GM19043 (cell line): Measurements from ENCODE around the gene DDN.

Experiments used
- ATAC-seq: cut with Tn5 transposase; IDR thresholded peaks from one replicate; pipeline ENCODE4 v1.9.1; 2021; ENCODE audit warnings: low read depth; ENCODE audit not compliant: unreplicated experiment

DDN gene

GRCh38 chr12:48985901-48986300 is 13.3 kb downstream of the DDN start:
- no peak for ATAC-seq

DNA sequence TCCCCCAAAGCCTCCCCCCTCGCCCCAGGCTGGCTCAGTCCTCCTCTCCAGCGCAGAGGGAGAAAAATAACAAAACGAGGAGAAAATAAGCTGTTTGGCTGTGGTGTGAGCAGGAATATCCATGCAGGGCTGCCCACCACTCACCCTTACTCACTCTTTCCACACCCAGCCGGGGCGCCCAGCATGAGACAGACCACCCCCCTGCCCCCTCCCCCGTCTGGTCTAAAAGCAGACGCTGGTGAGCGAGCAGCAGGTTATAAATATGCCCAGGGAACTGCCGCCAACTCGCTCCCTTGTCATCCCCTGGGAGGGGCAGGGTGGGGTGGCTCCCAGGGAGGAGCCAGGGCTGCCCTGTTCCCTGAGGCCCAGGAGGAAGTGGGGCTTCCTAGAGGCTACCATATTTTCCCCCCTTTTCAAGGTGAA is 13.7 kb downstream of the DDN start:
- ATAC-seq = no peak

GRCh38 chr12:48982397-48983080 is 16.6 kb downstream of the DDN start:
- no peak for ATAC-seq

GRCh38 chr12:48981757-48982157 is 17.4 kb downstream of the DDN start:
- no peak for ATAC-seq

DNA sequence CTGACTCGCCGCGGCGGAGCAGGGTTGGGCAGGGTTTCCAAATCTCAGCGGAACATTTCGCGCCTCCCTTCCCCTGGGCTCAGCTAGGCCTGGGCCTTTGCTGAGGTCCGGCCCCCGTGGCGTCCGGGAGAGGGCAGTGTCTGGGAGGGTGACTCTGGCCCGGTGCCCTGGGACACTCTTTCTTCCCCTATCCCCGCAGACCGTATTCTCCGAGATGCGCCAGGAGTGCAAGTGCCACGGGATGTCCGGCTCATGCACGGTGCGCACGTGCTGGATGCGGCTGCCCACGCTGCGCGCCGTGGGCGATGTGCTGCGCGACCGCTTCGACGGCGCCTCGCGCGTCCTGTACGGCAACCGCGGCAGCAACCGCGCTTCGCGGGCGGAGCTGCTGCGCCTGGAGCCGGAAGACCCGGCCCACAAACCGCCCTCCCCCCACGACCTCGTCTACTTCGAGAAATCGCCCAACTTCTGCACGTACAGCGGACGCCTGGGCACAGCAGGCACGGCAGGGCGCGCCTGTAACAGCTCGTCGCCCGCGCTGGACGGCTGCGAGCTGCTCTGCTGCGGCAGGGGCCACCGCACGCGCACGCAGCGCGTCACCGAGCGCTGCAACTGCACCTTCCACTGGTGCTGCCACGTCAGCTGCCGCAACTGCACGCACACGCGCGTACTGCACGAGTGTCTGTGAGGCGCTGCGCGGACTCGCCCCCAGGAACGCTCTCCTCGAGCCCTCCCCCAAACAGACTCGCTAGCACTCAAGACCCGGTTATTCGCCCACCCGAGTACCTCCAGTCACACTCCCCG is 18.0 kb downstream of the DDN start:
- no peak for ATAC-seq

DNA sequence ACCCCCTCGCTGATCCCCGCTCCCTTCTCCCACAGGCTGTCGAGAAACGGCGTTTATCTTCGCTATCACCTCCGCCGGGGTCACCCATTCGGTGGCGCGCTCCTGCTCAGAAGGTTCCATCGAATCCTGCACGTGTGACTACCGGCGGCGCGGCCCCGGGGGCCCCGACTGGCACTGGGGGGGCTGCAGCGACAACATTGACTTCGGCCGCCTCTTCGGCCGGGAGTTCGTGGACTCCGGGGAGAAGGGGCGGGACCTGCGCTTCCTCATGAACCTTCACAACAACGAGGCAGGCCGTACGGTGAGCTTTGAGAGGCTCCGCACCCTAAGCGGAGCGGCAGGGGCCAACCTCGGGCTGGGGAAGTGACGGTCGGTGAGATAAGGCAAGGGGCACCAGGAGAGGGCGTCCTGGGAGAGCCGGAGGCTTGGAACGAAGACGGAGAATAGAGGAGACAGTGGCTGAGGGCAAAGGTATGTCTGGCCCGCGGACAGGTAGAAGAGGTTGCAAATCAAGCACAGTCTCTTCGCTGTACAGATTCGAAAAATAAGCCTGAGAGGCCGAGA is 18.7 kb downstream of the DDN start:
- ATAC-seq = no peak

- ATAC-seq = no peak
Observed at GRCh38 chr12:48979602-48980388, 19.4 kb downstream of the DDN start.

- no peak for ATAC-seq
Observed at GRCh38 chr12:48978741-48979601, 20.2 kb downstream of the DDN start.

DNA sequence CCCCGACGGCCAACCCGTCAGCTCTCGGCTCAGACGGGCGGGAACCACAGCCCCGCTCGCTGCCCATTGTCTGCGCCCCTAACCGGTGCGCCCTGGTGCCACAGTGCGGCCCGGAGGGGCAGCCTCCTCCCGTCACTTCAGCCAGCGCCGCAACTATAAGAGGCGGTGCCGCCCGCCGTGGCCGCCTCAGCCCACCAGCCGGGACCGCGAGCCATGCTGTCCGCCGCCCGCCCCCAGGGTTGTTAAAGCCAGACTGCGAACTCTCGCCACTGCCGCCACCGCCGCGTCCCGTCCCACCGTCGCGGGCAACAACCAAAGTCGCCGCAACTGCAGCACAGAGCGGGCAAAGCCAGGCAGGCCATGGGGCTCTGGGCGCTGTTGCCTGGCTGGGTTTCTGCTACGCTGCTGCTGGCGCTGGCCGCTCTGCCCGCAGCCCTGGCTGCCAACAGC is 20.9 kb downstream of the DDN start, which contains the start of gene WNT1:
Gene WNT1, plus strand, starts transcription at position 32 of the 450 bp plus-strand sequence. Its CDS starts 329 bp downstream, at position 361.
- no peak for ATAC-seq

DNA sequence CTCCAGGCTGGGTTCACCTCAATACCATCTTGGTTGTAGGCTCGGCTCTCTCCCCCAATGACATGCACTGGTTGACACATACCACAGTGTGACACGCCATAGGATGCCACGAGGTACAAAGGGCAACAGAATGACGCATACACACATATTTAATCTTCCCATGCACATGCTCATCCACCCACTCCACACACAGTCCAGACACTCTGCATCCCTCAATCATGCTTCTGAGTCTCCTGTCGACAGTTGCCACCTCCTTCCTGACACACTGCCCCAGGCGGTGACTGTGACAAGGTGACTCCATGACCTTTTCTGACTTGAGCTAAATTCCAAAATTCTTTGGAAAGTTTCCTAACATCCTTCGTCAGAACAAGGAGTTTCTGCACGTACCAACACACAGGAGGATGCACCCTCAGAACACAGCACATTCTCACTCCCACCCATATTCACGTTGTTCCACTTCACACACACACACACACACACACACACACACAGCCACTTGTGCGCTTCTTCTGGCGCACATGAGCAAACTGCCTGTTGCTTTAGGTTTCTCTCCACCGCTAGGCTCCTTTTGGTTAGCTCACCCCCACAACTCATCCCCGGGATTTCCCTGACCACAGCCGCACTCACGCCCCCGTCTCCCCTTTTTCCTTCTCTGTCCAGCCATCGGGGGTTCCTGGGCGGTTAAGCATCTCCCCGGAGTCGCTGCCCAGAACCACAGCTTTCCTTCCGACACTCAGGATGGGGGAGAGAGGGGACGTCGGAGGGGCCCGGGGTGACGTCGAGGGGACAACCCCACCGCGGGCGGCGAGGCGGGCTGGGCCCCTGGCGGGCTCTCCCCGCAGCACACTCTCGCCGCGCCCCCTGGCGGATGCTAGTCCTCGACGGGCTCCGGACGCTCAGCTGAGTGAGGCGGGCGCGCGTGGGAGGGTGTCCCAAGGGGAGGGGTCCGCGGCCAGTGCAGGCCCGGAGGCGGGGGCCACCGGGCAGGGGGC is 21.6 kb downstream of the DDN start:
- ATAC-seq = no peak

- ATAC-seq = no peak
Observed at GRCh38 chr12:48973941-48974673, 25.1 kb downstream of the DDN start.

- ATAC-seq = no peak
Observed at GRCh38 chr12:48973531-48973930, 25.6 kb downstream of the DDN start.

DNA sequence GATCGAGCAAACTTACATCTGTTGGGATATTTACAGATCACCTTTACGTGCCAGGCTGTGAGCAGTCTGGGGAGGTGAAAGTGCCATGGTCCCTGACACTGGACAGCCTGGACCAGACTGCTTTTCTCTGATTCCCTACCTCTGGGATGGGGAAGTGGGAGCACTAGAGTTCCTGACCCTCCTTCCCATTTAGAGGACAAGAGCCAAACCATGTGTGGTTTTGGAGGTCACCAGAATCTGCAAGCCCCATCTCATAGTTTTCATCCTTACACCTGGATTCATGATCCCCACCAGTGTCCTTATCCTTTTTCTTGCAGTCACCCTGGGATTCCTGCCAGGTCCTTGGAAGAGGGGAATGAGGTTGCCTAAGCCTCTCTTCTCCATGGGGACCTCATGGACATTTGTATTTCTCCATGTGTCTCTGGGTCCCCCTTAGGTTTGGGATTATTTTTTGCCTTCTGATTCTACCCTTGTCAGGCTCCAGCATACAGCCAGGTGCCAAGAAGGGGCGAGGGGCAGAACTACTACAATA is 26.2 kb downstream of the DDN start:
- no peak for ATAC-seq

DNA sequence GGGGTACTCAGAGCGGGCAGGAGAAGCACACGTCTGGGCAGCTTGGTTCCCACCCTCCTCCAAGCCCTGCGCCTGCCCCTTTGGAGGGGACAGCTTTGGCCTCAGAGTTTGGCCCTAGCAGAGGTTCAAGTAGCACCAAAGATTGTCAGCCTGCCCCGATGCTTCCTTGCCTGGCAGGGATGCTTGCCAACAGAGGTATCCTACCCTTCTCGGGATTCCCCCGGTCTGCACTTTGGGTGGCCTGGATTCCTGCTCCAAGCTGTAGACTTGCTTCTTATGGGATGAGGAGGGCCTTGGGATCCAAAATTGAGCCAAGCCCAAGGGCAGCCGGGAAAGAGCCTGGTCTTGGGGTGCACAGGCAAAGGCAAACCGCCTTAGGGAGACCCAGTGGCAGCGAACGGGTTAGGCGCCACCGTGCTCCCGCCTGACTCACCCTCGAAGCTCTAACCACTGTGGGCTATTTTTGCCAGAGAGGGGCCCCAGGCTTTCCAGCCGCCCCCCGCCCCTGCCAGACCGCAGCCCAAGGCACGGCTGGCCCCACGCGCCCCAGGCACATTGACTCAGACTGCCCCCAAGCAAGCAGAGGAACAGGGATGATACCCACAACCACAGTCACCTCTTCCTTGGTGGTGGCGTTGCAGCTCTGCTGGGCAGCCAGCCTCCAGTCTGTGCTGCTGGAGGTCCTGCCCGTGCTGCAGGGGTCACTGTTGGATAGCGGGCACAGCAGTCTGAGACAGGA is 26.8 kb downstream of the DDN start:
- ATAC-seq = no peak

GRCh38 chr12:48970702-48971334 is 28.4 kb downstream of the DDN start:
- ATAC-seq = no peak

DNA sequence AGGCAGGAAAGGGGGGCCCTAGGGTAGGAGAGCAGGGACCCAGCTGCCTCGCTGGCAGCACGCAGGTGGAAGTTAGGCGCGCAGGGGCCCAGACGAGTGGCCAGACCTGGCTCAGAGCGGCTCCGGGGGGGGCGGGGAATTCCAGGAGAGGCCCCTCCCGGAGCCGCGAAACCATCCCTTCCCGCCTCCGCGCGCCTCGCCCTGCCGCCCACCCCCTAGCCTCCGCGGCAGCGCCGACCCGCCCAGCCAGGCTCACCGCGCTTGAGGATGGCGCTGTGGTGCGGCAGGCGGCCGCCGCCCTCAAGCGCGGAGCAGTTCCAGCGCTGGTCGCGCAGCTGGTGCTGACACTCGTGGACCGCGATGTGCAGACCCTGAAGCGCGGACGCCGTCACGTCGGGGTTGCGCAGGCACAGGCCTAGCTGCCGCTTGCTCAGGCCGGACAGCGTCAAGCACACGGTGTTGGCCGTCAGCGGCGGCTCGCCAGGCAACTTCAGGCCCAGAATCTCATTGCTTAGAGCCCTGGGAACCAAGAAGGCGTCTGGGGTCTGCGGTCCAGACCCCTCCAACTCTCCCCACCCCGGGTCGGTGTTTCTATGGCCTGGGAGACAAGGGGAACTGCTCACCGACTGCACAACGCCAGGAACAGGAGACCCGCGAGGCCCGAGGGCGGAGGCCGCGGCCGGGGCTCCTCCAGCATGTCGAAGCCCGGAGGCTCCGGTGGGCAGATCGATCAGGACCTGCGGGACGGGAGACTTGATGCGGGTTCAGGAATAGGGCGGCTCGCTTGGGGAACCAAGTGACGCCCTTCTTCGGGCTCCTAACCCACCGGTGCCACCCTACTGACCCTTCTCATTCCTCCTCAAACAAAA is 29.1 kb downstream of the DDN start:
- ATAC-seq = no peak
